ENCODE data around the gene TUBB1.

The TUBB1 gene

DNA sequence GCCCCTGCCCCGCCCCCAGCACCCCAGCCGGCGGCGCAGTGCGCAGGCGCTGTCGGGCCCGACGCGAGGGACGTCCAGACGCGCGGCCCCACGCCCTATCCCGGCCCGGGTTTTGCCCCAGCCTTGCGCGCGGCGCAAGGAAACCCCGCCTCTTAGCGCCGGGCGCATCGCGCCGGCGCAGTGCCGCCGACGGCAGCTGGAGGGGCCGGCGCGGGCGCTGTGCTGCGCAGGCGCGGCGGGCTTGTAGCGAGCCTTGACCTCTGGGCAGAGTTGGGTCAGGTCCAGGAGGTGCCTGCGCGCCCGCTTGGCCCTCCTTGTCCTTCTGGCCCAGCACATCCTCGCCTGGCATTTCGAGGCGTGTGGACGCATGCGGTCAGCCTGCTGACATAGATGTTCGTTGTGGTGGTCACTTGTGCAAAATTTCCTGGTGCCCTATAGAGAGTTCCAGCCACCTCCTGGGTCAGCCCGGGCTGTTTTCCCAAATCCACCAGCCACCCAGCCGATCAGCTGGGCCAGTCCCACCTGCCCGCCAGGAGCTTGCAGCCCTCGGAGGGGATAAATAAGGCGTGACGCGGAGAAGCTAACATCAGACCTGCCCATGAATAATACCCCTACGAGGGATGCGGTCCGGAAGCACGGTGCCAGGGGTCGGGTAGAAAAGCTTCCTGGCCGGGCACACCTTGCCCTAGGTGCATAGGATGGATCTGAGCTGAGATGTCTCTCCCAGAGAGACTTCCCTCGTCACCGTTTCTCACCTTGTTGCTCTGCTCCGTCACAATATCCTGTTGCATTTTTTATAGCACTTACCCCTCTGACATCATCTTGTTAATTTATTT, 23.8 kb downstream of the TUBB1 start:
- peak; percentile 85 for DNase-seq (ENCODE audit: low read depth)

DNA sequence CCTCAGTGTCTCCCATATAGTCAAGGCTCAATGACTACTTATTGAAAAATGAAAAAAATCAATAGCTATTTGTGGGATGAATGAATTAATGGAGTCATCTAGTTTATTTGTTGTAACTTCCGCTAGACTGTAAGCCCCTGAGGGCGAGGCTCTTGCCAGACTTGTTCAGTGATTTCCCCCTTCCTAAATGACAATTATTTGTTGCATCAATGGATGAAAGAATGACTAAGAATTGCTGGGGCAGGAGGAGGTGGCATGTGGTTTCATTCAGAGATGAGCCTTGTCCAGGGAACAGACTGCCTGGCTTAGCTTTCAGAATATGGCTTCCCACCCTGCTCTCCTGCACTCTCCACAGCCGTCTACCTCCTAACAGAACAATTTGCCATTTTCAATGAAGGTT, 24.5 kb downstream of the TUBB1 start:
- no peak for DNase-seq (ENCODE audit: low read depth)

DNA sequence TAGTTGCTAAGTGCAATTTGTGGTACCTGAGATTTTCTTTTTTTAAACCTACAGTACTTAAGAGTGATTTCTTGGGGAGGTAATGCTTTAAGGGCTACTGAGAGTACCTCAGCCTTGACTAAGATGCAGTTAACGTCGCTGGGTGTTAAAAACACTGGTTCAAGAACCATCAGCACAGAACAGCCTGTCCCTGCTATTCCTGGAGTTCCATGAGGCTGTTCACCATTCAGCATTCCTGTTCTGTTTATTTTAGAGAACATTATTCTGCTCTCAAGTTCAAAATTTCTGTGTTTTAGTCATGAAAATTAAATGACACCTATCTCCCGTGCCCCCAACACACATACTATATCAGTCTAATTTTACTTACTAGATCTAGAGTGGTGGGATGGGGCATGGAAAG, 25.1 kb downstream of the TUBB1 start:
- no peak for DNase-seq (ENCODE audit: low read depth)

- no peak for DNase-seq (ENCODE audit: low read depth)
Observed at GRCh38 chr20:59044796-59045195, 25.6 kb downstream of the TUBB1 start.

DNA sequence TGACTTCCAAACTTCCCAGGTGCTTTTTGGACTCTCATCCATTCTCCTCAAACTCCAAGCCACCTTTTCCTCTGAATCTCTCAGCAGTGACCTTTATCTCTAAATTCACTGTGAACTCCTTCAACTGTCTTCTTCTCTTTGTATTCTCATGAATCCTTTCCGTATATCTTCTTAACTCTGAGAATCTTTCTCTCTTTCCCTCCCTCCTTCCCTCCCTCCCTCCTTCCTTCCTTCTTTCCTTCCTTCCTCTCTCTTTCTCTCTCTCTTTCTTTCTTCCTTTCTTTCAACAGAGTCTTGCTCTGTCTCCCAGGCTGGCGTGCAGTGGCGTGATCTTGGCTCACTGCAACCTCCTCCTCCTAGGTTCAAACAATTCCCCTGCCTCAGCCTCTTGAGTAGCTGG, 27.6 kb downstream of the TUBB1 start:
- DNase-seq (ENCODE audit: low read depth) = no peak

DNA sequence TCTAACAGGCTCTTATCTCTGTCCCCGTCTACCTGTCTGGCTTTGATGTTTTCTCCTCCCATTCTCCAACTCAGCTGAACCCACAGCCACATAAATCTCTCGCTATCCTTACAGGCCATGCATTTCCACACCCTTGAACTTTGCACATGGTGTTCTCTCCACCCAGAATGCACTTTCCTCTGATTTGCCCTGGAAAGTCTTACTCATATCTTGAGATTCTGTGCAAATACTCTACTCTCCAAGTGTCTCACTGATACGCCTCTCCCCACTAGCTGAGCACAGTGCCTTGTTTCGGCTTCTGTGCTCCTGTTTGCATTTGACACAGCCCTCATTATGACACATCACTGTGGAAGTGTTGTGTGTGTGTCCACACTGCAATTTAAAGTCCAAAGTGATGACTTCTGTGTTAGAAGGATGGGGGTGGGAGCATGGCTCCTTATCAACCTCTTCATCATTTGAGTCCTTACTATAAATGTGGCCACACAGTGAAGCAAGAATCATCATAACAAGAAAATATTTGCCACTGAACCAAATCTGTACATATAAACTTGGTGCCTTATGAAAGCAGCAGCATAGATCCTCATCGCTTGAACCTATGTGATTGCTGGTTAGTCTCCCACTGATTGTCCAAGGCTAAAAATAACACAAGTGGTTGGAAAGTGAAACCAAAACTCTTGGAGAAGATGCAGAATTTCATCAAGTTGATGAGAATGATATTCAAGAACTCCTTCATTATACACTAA, 28.9 kb downstream of the TUBB1 start:
- no peak for DNase-seq (ENCODE audit: low read depth)

- no peak for DNase-seq (ENCODE audit: low read depth)
Observed at GRCh38 chr20:59048681-59049030, 29.4 kb downstream of the TUBB1 start.

- no peak for DNase-seq (ENCODE audit: low read depth)
Observed at GRCh38 chr20:59050437-59050836, 31.2 kb downstream of the TUBB1 start.

GRCh38 chr20:59051666-59052185, 32.5 kb downstream of the TUBB1 start:
- DNase-seq (ENCODE audit: low read depth) = no peak

- DNase-seq (ENCODE audit: low read depth) = no peak
Observed at GRCh38 chr20:59055302-59055701, 36.1 kb downstream of the TUBB1 start.

DNA sequence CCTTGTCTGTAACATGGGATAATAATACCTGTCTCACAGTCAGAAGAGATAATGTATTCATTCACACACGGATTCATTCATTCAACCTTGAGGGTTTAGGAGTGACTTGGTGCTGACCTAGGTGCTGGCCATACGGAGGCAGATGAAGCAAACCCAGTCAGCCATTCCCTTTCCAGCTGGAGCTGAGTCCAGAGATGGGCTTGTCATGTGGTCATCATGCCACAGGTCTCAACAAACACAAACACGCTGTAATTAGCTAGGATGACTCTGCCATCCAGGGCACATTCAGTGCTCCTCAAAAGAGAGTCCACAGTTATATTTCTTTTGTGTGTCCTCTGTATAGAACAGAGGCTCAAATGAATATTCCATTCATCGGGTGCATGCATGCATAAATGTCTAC, 42.9 kb downstream of the TUBB1 start:
- DNase-seq (ENCODE audit: low read depth) = no peak

GRCh38 chr20:59063358-59064213, 44.4 kb downstream of the TUBB1 start:
- DNase-seq (ENCODE audit: low read depth) = no peak

- no peak for DNase-seq (ENCODE audit: low read depth)
Observed at GRCh38 chr20:59064214-59064722, 45.0 kb downstream of the TUBB1 start.

GRCh38 chr20:59068534-59068933, 49.3 kb downstream of the TUBB1 start:
- no peak for DNase-seq (ENCODE audit: low read depth)

- DNase-seq (ENCODE audit: low read depth) = no peak
Observed at GRCh38 chr20:59069026-59069425, 49.8 kb downstream of the TUBB1 start.

DNA sequence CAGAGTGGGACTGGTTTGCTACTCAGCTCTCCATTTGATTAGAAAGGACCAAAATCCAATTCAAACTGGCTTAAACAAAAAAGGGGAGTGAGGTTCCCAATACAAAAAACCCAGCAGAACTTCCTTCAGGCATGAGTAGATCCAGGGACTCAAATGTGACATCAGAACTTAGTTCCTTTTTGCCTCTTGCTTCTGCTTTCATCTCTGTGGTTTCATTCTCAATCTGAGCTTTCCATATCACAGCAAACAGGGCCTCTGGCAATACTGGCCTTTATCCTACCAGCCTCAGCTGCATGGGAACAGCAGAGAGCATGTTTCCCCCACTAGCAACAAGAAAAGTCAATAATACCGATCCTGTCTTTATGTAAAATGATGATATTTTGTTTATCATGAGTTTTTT, 52.0 kb downstream of the TUBB1 start:
- no peak for DNase-seq (ENCODE audit: low read depth)

DNA sequence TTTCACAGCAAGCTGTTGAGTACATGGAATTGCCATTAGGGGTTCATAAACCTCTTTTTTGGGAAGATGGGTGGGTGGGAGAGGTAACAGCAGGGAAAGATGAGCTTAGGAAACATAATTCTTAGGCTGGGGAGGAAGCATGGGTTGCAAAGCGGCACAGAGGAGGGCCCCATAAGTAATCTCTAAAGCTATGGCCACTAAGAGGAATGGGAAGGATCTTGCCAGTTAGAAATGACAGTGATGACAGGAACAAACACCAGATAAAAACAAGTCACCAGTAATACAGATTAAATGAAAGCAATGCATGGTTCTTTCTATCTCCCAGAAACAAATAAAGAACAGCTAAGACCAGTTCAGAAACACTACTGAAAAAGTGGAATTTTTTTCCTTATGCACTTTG, 54.4 kb downstream of the TUBB1 start:
- DNase-seq (ENCODE audit: low read depth) = no peak

DNA sequence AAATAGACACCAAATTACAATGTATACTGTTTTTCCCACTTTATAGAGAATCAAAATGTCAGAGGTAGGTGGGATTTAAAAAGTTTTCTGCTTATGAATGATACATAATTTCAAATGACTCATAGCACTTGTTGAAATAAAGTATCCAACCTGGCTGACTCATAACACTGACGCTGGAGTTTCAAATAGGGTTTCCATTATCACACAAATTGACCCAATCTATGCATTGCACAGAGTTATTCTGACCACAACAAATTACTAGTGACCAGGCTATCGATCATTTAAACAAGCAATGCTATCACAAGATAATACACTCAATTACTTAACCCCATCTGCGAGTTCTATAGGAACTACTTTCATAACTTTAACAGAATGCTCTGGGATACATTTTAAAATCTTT, 55.2 kb downstream of the TUBB1 start:
- no peak for DNase-seq (ENCODE audit: low read depth)

- no peak for DNase-seq (ENCODE audit: low read depth)
Observed at GRCh38 chr20:59075934-59076508, 56.8 kb downstream of the TUBB1 start.

Measured in GM04504 (cell line).